ENCODE results near the gene TMPRSS13. TPM values are rescaled to one million over a fixed set of nuclear protein-coding genes. Genes with fewer than 3 reads are reported as not detected.
A peak's percentile ranks its signal among the peaks of the same experiment; 100 is the strongest.

Gene TMPRSS13
- total RNA-seq, 2 experiments from 2014 or later = 2.0 to 2.6 TPM

GRCh38 chr11:117969160-117969991 lies 40.2 kb upstream of the TMPRSS13 start:
- ChIA-PET CTCF (interaction anchor here (1.5 kb wide), 1 partner anchor 23 kb away, joined by 6 read pairs; no protein-coding TSS in a partner anchor), POLR2A (interaction anchor here (1.2 to 2.8 kb wide), 2 partner anchors 17 to 18 kb away, joined by 5 to 19 read pairs; partner anchors contain the start of gene IL10RA)
- H3K9me3 Mint-ChIP-seq = no peaks in the 10 kb centered on the region
- no peak overlapping the region for H3K4me3 Mint-ChIP-seq
- intact Hi-C loops (cut with micrococcal nuclease) = no loop called here
- H3K27ac Mint-ChIP-seq = peak overlapping the region; percentile 36
- no peak for DNase-seq
- H3K27me3 Mint-ChIP-seq = no peaks in the 10 kb centered on the region
- H3K36me3 Mint-ChIP-seq = no peaks in the 10 kb centered on the region
- peaks cover 57% of the 10 kb centered on the region for H3K4me1 Mint-ChIP-seq (ENCODE audit: low read depth)

DNA sequence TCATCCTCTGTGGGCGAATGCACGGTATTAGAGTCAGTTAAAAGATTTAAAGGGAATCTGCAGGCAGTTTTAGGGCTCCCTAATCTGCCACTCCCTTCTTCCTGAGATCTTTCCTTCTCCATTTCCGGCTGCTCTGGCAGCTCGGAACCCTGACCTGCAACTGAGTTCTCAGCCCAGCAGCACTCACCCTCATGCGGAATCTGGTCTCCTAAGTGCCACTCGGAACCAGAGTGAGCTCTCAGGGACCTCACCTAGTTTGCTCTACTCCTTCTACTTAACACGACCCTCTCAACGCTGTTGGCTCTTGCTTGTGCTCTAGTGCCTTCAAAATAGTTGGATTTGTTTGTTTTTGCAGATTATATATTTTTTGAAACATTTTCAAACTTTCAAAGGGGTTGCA lies 37.7 kb upstream of the TMPRSS13 start:
- Mint-ChIP-seq H3K4me1 (ENCODE audit: low read depth) (peaks cover 37% of the 10 kb centered on the region), H3K36me3 (no peaks in the 10 kb centered on the region), H3K27me3 (no peaks in the 10 kb centered on the region), H3K4me3 (no peak overlapping the region), H3K27ac (no peak overlapping the region), H3K9me3 (no peaks in the 10 kb centered on the region)
- POLR2A ChIA-PET = interaction anchor here (1.2 kb wide), 1 partner anchor 14 kb away, joined by 4 read pairs; no protein-coding TSS in a partner anchor
- CTCF ChIA-PET = interaction anchor here (1.0 to 1.7 kb wide), 2 partner anchors 20 to 87 kb away, joined by 4 to 6 read pairs; no protein-coding TSS in a partner anchor
- intact Hi-C loops (cut with micrococcal nuclease) = no loop called here
- DNase-seq = no peak

GRCh38 chr11:117962826-117963225 lies 33.6 kb upstream of the TMPRSS13 start:
- CTCF ChIA-PET = no interaction called here
- no peak overlapping the region for H3K27ac Mint-ChIP-seq
- peaks cover 15% of the 10 kb centered on the region for H3K36me3 Mint-ChIP-seq
- H3K4me3 Mint-ChIP-seq = no peak overlapping the region
- POLR2A ChIA-PET = no interaction called here
- intact Hi-C loops (cut with micrococcal nuclease) = no loop called here
- H3K27me3 Mint-ChIP-seq = no peaks in the 10 kb centered on the region
- H3K4me1 Mint-ChIP-seq (ENCODE audit: low read depth) = peaks cover 33% of the 10 kb centered on the region
- peaks cover 15% of the 10 kb centered on the region for H3K9me3 Mint-ChIP-seq
- no peak for DNase-seq

GRCh38 chr11:117961896-117962295 lies 32.7 kb upstream of the TMPRSS13 start:
- peaks cover 22% of the 10 kb centered on the region for H3K36me3 Mint-ChIP-seq
- no peak overlapping the region for H3K27ac Mint-ChIP-seq
- ChIA-PET POLR2A (no interaction called here), CTCF (interaction anchor here (2.5 kb wide), 1 partner anchor 16 kb away, joined by 27 read pairs; no protein-coding TSS in a partner anchor)
- no peaks in the 10 kb centered on the region for H3K27me3 Mint-ChIP-seq
- intact Hi-C loops (cut with micrococcal nuclease) = no loop called here
- H3K4me3 Mint-ChIP-seq = no peak overlapping the region
- H3K4me1 Mint-ChIP-seq (ENCODE audit: low read depth) = peaks cover 33% of the 10 kb centered on the region
- peaks cover 20% of the 10 kb centered on the region for H3K9me3 Mint-ChIP-seq
- no peak for DNase-seq

DNA sequence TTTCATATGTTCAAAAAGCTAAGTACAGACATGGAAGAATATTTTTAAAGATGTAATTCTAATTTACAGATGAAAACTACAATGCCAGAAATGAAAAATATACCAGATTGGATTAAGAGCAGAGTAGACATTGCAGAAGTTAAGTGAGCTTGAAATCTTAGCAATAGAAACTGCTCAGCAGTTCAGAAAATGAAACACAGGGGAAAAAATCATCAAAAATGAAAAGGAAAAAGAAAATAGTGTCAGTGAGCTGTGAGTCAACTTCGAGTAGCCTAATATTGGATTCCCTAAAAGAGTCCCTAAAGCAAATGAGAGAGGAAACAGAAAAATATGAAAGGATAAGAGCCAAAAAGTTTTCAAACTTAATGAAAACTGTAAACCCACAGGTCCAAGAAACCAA lies 31.2 kb upstream of the TMPRSS13 start:
- peaks cover 20% of the 10 kb centered on the region for H3K9me3 Mint-ChIP-seq
- H3K27me3 Mint-ChIP-seq = no peaks in the 10 kb centered on the region
- peak overlapping the region; percentile 78 for H3K27ac Mint-ChIP-seq
- intact Hi-C loops (cut with micrococcal nuclease) = no loop called here
- CTCF ChIA-PET = interaction anchor here (0.8 to 2.5 kb wide), 7 partner anchors 10 to 116 kb away, joined by 3 to 27 read pairs (median 5); no protein-coding TSS in a partner anchor
- peaks cover 22% of the 10 kb centered on the region for H3K36me3 Mint-ChIP-seq
- H3K4me3 Mint-ChIP-seq = no peak overlapping the region
- POLR2A ChIA-PET = interaction anchor here (0.7 to 2.0 kb wide), 6 partner anchors 9 to 86 kb away, joined by 3 to 7 read pairs (median 4); partner anchors contain the start of gene IL10RA
- DNase-seq = no peak
- H3K4me1 Mint-ChIP-seq (ENCODE audit: low read depth) = peaks cover 32% of the 10 kb centered on the region

DNA sequence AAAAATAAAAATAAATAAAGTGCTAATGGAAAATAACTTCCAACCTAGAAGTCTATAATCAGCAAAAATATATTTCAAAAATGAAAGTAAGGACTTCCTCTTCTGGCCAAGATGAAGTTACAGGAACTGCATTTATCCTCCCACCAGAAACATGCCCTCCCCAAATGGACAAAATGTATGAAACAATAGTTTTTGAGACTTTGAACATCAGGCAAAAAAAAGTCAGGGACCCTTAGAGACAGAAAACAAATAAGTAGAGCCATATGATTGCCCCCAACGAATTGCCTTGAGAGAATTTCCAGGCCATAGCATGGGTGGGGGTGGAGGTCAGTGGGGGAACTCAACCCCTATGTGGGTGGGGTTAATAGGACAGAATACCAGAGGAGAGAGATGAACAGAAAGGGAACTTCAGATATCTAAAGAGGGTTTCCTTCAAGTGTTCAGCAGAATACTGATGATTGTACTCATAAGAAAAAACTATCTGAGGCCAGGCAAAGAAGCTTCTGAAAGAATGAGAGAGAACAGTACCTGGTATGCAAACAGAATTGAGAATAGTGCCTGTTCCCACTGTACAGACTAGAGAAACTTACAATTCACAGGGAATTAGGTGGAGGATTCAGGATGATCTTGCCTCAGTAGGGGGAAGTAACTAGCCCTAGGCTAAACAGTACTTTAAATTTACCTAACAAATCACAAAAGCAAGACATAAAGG lies 30.4 kb upstream of the TMPRSS13 start:
- H3K4me3 Mint-ChIP-seq = no peak overlapping the region
- no peak for DNase-seq
- POLR2A ChIA-PET = interaction anchor here (1.0 to 2.0 kb wide), 4 partner anchors 8 to 43 kb away, joined by 3 to 7 read pairs (median 4); partner anchors contain the start of gene IL10RA
- H3K9me3 Mint-ChIP-seq = peaks cover 20% of the 10 kb centered on the region
- no peaks in the 10 kb centered on the region for H3K27me3 Mint-ChIP-seq
- H3K27ac Mint-ChIP-seq = peak overlapping the region; percentile 78
- H3K36me3 Mint-ChIP-seq = peaks cover 22% of the 10 kb centered on the region
- intact Hi-C loops (cut with micrococcal nuclease) = no loop called here
- CTCF ChIA-PET = interaction anchor here (0.8 to 2.5 kb wide), 5 partner anchors 9 to 115 kb away, joined by 4 to 27 read pairs (median 5); no protein-coding TSS in a partner anchor
- H3K4me1 Mint-ChIP-seq (ENCODE audit: low read depth) = peaks cover 32% of the 10 kb centered on the region

DNA sequence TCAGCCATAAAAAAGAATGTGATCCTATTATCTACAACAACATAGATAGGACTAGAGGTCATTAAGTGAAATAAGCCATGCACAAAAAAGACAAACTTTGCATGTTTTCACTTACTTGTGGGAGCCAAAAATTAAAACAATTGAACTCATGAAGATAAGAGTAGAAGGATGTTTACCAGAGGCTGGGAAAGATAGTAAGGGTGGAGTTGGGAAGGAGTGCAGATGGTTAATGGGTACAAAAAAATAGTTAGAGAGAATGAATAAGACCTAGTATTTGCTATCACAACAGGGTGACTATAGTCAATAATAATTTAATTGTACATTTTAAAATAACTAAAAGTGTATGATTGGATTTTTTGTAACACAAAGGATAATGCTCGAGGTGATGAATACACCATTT lies 29.7 kb upstream of the TMPRSS13 start:
- CTCF ChIA-PET = no interaction called here
- H3K27me3 Mint-ChIP-seq = no peaks in the 10 kb centered on the region
- H3K4me3 Mint-ChIP-seq = no peak overlapping the region
- DNase-seq = no peak
- peaks cover 22% of the 10 kb centered on the region for H3K36me3 Mint-ChIP-seq
- H3K9me3 Mint-ChIP-seq = peaks cover 20% of the 10 kb centered on the region
- peak overlapping the region; percentile 25 for H3K27ac Mint-ChIP-seq
- POLR2A ChIA-PET = no interaction called here
- peaks cover 36% of the 10 kb centered on the region for H3K4me1 Mint-ChIP-seq (ENCODE audit: low read depth)
- intact Hi-C loops (cut with micrococcal nuclease) = no loop called here

DNA sequence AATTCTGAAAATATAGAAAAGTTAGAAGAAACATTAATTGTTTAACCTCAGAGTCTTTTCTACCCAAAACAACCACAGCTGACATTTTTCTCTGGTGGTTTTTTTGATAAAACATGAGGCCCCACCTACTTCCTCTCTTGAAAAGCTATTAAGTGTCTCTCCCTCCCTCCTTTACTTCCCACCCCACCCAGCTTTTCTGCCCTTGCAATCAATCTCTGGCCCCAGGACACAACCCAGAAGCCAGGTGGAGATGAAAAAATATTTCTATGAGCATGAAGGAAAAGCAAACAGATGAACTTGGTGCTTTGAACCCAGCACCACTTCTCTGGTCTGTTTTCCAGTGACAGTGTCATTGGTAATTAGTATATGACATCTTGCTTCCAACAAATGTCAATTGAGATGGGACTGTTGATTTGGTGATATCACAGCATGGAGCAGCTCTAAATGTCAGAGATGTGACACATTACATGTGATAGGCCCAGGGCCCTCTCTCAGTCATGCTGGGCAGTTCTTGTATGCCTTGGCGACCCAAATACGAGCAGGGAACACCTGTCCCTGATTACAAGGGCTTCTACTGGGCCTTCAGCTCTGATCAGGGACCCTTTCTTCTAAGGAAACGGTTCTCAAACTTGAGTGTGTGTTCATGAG lies 23.9 kb upstream of the TMPRSS13 start:
- Mint-ChIP-seq H3K4me3 (no peak overlapping the region), H3K9me3 (peaks cover 9% of the 10 kb centered on the region), H3K36me3 (peaks cover 10% of the 10 kb centered on the region), H3K27ac (peak overlapping the region; percentile 69), H3K27me3 (no peaks in the 10 kb centered on the region), H3K4me1 (ENCODE audit: low read depth) (peaks cover 64% of the 10 kb centered on the region)
- CTCF ChIA-PET = interaction anchor here (0.6 to 9.9 kb wide), 10 partner anchors 12 to 145 kb away, joined by 3 to 248 read pairs (median 3); partner anchors contain the start of gene IL10RA
- no peak for DNase-seq
- intact Hi-C loops (cut with micrococcal nuclease) = loop anchor here (1.0 kb wide), 1 partner anchor 17 kb away; no protein-coding TSS in a partner anchor
- POLR2A ChIA-PET = interaction anchor here (1.2 to 4.5 kb wide), 4 partner anchors 35 to 49 kb away, joined by 3 to 34 read pairs (median 20); partner anchors contain the start of gene IL10RA

DNA sequence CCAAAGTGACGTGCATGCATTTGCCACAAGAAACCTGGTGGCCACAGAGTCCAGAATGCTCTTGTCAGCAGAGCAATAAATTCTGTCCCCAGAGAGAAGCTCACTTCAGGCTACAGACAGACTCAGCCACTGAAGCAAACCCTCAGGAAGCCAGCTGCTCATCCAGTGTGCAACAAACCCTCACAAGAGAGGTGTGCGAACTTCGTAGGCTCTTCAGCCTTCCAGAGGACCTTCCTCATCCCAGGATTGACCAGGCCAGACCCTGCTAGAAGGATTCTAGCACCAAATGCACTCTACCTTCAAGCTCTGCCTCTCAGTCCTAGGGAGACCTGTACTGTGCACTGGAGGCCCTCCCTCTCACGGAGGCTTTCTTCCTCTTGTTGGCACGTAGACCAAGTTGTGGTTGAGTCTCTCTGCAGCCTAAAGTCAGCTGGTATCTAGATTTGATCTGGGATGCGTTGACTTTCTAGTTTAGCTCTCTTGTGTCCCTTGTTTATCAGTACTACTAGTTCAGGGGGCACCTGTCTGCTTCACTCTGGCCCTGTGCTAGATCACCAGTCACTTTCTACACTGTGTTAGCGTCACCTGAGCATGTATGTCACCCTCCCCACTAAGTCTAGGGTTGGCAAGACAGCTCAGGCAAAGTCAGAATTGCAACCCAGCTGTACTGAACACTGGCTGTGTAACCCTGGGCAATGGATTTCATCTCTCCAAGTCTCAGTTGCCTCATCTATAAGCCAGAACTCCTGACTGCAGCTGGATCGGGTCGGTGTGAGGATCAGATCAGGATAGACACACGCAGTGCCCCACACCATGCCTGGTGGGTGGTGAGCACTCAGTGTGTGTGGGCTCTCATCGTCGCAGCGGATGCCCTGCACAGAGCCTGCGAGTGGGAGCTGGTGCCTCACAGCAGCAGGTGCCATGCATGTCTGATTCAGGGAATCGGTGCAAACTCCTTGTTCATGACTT lies 22.1 kb upstream of the TMPRSS13 start:
- Mint-ChIP-seq H3K9me3 (no peaks in the 10 kb centered on the region), H3K4me1 (ENCODE audit: low read depth) (peaks cover 80% of the 10 kb centered on the region), H3K4me3 (peak overlapping the region; percentile 33), H3K27me3 (no peaks in the 10 kb centered on the region), H3K36me3 (no peaks in the 10 kb centered on the region), H3K27ac (peak overlapping the region; percentile 80)
- ChIA-PET POLR2A (interaction anchor here (0.7 to 4.5 kb wide), 13 partner anchors 9 to 135 kb away, joined by 3 to 34 read pairs (median 5); partner anchors contain the start of gene IL10RA), CTCF (interaction anchor here (0.6 to 9.9 kb wide), 20 partner anchors 9 to 221 kb away, joined by 3 to 248 read pairs (median 8); partner anchors contain the start of genes FXYD2 and IL10RA)
- intact Hi-C loops (cut with micrococcal nuclease) = loop anchor here (1.0 kb wide), 3 partner anchors 35 to 102 kb away; partner anchors contain the start of gene IL10RA
- peak; percentile 60 for DNase-seq

GRCh38 chr11:117950301-117950700 lies 21.1 kb upstream of the TMPRSS13 start:
- intact Hi-C loops (cut with micrococcal nuclease) = loop anchor here (1.0 kb wide), 2 partner anchors 36 to 103 kb away; partner anchors contain the start of gene IL10RA
- Mint-ChIP-seq H3K4me1 (ENCODE audit: low read depth) (peaks cover 87% of the 10 kb centered on the region), H3K9me3 (no peaks in the 10 kb centered on the region), H3K4me3 (peak overlapping the region; percentile 33), H3K27me3 (no peaks in the 10 kb centered on the region), H3K36me3 (no peaks in the 10 kb centered on the region), H3K27ac (peak overlapping the region; percentile 80)
- peak; percentile 74 for DNase-seq
- POLR2A ChIA-PET = interaction anchor here (0.8 to 4.5 kb wide), 8 partner anchors 10 to 52 kb away, joined by 3 to 34 read pairs (median 10); partner anchors contain the start of gene IL10RA
- CTCF ChIA-PET = interaction anchor here (0.6 to 9.9 kb wide), 21 partner anchors 10 to 222 kb away, joined by 3 to 248 read pairs (median 8); partner anchors contain the start of genes FXYD2 and IL10RA

All from activated CD4-positive, alpha-beta memory T cell treated with anti-CD3 and anti-CD28 coated beads for 36 hours (primary cell).